AG09319 (cell line): ENCODE results near the gene USPL1.
"Not testable (repeated sequence)": the region's sequence is repeated elsewhere in the genome, so short reads cannot be mapped to it uniquely, and the experiment has no call there.

ENCODE experiments used
- DNase-seq: peaks from one replicate; pipeline ENCODE4 v3.0.0-alpha.2; 2010; ENCODE audit warnings: low read depth; ENCODE audit errors: extremely low read depth
- CTCF ChIP-seq: IDR thresholded peaks from 2 replicates; pipeline ENCODE4 v1.5.1; 2011; ENCODE audit warnings: low read depth, mild to moderate bottlenecking, inconsistent platforms, low read length, moderate library complexity

The USPL1 gene

GRCh38 chr13:30645629-30646028 is 27.9 kb downstream of the USPL1 start:
- no peak for DNase-seq
- TF ChIP-seq CTCF: no peak

GRCh38 chr13:30647420-30647819 is 29.7 kb downstream of the USPL1 start:
- no peak for DNase-seq
- no peak for TF ChIP-seq CTCF

- DNase-seq: no peak
- TF ChIP-seq CTCF: no peak
Observed at GRCh38 chr13:30647824-30648521, 30.3 kb downstream of the USPL1 start.

GRCh38 chr13:30648522-30649012 is 30.8 kb downstream of the USPL1 start:
- DNase-seq: no peak
- no peak for TF ChIP-seq CTCF

- not testable (repeated sequence) for DNase-seq
Observed at GRCh38 chr13:30651648-30652047, 33.9 kb downstream of the USPL1 start.

- no peak for TF ChIP-seq CTCF
- DNase-seq: no peak
Observed at GRCh38 chr13:30652746-30653386, 35.1 kb downstream of the USPL1 start.

- TF ChIP-seq CTCF: no peak
- DNase-seq: no peak
Observed at GRCh38 chr13:30654430-30654829, 36.7 kb downstream of the USPL1 start.
